GM18909 (cell line): ENCODE data around the gene ISG20.
"Not testable (repeated sequence)": the region's sequence is repeated elsewhere in the genome, so short reads cannot be mapped to it uniquely, and the experiment has no call there.

ENCODE experiments used
- ATAC-seq: cut with Tn5 transposase; IDR thresholded peaks from one replicate; pipeline ENCODE4 v1.9.1; 2021; ENCODE audit warnings: mild to moderate bottlenecking; ENCODE audit not compliant: unreplicated experiment, poor library complexity

The ISG20 gene

DNA sequence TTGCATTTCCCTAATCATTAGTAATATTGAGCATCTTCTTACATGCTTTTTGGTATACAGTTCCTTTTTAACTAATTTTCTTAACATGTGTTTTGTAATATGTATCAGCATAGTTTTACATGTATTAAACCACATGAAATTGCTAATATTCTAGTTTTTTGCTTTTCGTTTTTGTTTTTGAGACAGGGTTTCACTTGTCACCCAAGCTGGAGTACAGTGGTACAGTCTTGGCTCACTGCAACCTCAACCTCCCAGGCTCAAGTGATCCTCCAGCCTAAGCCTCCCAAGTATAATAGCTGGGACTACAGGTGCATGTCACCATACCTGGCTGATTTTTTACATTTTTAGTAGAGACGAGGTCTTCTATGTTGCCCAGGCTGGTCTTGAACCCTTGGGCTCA, 4.4 kb upstream of the ISG20 start:
- no peak for ATAC-seq

- ATAC-seq: peak; percentile 39
Measured at GRCh38 chr15:88635318-88635717, 3.5 kb upstream of the ISG20 start.

- ATAC-seq: no peak
Measured at GRCh38 chr15:88636050-88636449, 2.8 kb upstream of the ISG20 start.

DNA sequence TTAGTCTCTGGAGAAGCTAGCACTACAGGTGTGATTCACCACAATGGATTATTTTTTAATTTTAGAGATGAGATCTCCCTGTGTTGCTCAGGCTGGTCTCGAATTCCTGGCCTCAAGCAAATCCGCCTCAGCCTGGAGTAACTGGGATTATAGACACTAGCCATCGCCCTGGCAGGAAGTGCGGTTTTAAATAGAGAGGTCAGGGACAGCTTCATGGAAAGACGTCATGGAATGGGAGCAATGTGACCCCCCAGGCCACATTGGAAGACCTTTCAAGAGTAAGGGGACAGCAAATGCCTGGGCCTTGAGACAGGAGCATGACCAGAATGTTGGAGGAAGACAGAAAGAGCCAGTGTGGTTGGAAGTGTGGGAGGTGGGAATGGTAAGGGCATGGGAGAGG, 2.2 kb upstream of the ISG20 start:
- ATAC-seq: no peak

- ATAC-seq: no peak
Measured at GRCh38 chr15:88637436-88637835, 1.4 kb upstream of the ISG20 start.

DNA sequence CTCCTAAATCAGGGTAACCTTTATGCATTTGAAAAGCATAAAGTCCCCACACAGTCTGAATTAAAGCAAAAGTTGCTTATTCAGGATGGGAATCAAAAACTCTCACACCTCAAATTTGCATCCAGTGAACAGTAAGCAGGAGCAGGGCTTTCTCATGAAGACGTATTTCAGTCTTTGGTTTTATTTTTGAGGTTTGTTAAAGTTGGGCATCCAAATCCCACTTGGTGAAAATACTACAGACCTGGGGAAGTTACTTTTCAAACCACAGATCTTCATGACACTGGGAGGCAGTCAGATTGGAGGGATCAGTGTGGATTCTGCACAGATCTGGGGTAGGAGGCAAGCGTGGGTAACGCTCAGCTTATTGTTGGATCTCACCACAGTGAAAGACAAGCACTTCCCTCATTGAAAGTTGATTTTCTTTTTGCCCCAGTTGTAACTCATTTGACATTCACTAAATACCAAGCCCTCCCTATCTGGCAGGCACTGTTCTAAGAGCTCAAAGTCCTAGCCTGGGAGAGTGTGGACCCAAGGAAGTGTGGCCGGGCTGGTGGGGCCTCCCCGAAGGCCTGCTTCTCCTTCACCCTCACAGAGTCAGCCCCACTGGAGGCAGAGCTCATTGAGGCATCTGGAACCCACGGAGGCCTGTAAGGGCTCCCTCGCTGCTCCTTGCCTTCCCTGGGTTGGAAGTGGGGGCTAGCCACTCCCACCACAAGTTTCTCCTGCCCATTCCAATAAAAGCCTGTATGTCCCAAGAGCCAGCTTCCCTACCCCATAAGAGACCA, 783 bp upstream of the ISG20 start:
- ATAC-seq: no peak

GRCh38 chr15:88641959-88642452, 3.2 kb downstream of the ISG20 start:
- ATAC-seq: no peak

GRCh38 chr15:88642514-88642913, 3.7 kb downstream of the ISG20 start:
- not testable (repeated sequence) for ATAC-seq

DNA sequence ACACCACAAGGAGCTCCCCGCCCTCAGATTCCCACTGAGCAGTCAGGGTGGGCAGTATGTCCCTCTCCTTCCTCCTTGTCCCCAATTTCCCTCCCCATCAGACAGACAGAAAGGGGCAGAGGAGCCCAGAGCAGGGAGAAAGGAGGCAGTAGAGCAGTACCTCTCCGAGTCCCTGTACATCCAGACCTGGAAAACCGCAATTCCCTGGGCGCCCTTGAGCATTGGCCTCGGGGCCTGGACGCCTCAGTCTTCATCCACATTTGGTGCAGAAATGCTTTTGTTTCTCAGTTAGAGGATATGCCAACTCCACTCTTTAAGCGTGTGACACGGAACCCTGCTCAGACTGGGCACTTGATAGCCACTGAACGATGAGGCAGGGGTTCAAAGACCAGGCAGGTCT, 5.9 kb downstream of the ISG20 start:
- ATAC-seq: no peak

GRCh38 chr15:88645171-88646087, 6.6 kb downstream of the ISG20 start:
- ATAC-seq: no peak

GRCh38 chr15:88646088-88646405, 7.2 kb downstream of the ISG20 start:
- ATAC-seq: no peak

DNA sequence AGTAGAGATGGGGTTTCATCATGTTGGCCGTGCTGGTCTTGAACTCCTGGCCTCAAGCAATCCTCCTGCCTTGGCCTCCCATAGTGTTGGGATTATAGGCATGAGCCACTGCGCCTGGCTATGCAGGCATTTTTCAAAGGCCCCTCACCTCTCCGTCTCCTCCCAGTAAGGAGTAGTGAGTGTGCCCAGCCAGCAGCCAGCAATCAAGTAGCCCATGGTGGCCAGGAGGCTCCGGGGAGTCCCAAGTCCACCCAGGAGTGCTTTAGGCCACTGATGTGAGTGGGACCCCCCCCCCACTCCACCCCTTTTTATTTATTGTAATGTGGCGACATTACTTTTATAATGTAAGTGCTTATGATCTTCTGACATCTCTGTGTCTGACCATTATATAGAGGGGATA, 8.1 kb downstream of the ISG20 start:
- ATAC-seq: no peak

- no peak for ATAC-seq
Measured at GRCh38 chr15:88647351-88648105, 8.7 kb downstream of the ISG20 start.

GRCh38 chr15:88648357-88649214, 9.8 kb downstream of the ISG20 start:
- ATAC-seq: no peak

DNA sequence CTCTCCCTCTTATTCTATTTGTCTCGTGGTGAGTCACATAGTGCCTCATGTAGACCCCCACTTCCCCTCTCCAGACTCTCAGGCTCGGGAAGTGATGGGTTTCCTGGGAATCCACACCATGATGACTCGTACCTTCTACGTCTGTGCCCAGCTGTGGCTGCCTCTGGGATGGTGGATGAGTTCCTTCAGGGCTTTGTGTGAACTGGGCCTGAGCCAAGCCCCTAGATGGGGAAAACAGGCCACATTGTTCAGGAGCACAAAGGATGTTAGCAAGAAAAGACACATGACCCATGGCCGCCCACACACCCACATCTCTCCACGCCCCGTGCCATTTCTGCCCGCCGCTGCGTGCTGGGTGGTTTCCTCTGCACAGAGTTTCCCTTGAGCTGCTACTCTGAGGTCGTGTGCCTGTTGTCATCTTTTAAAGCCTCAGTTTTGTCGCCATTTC, 10.5 kb downstream of the ISG20 start:
- ATAC-seq: peak; percentile 64

GRCh38 chr15:88649753-88650551, 11.1 kb downstream of the ISG20 start:
- no peak for ATAC-seq

DNA sequence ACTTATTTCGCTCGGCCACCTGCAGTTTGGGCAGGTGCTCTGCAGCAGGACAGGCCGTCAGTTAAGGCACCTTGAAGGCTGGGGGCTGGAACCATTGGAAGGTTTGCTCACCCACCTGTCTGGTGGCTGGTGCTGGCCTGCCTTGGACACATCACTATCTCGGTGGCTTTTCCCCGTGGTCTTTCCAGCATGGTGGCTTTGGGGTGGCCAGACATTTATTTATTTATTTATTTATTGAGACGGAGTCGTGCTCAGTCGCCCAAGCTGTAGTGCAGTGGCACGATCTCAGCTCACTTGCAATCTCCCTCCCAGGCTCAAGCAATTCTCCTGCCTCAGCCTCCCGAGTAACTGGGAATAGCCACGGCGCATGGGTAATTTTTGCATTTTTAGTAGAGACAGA, 11.7 kb downstream of the ISG20 start:
- ATAC-seq: no peak

DNA sequence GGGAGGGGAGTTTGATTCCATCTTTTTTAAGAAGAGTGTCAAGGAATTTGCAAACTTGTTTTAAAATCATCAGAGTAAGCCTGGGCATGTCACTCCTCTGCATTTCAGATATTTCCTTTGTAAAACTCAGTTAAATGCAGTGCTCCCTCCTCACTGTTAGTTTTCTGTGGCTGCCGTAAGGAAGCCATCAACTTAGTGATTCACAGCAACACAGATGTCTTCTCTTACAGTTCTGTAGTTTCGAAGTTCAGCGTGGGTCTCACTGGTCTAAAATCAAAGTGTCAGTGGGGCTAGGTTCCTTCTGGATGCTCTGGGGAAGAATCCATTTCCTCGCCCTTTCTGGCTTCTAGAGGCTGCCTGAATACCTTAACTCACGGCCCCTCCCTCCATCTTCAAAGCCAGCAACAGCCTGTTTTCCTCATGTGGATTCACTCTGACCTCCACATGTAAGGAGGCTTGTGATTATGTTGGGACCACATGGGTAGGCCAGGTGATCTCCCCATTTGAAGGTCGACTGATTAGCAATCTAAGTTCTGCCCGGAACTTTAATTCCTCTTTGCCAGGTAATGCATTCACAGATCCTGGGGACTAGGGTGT, 12.4 kb downstream of the ISG20 start:
- no peak for ATAC-seq

GRCh38 chr15:88651971-88652370, 13.2 kb downstream of the ISG20 start:
- no peak for ATAC-seq
